ENCODE measurements around the gene ZFPM1. TPM values are rescaled to one million over a fixed set of nuclear protein-coding genes. Genes with fewer than 3 reads are reported as not detected.

ZFPM1 gene
- total and polyA plus RNA-seq, 4 donors, result 0.19 to 12.8 (median 5.3) TPM

DNA sequence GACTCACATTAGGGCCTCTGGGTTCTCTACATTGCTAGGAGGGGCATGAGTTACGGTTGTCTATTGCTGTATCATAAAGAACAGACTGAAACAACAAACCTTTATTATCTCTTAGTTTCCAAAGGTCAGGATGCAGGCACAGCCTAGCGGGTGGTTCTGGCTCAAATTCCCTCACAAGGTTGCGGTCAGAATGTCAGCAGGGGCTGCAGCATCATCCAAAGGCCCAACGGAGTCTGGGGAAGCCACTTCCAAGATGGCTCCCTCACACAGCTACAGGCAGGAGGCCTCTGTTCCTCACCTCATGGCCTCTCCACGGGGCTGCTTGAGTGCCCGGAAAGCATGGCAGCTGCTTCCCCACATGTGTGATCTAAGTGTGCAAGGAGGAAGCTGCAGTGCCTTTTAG lies 29.6 kb upstream of the ZFPM1 start:
- WGBS, result 76% methylated on average over 6 of the region's 6 CpGs
- Histone ChIP-seq H3K4me1 (ENCODE audit: control insufficient read depth in 4 of 4, insufficient read depth in 4 of 4, low read length in 3 of 4) (no peaks in the 10 kb centered on the region), H3K9ac (ENCODE audit: low read depth in 1 of 2, low read length in 2 of 2) (no peak overlapping the region), H3K36me3 (ENCODE audit: control insufficient read depth in 4 of 4, insufficient read depth in 3 of 4, low read depth in 1 of 4, low read length in 3 of 4) (no peaks in the 10 kb centered on the region), H3K9me3 (ENCODE audit: control insufficient read depth in 4 of 4, low read length in 3 of 4) (no peaks in the 10 kb centered on the region), H3K27me3 (ENCODE audit: control insufficient read depth in 4 of 4, insufficient read depth in 4 of 4, low read length in 3 of 4) (no peaks in the 10 kb centered on the region), H3K4me3 (ENCODE audit: low read depth in 1 of 3, low read length in 3 of 3) (no peak overlapping the region), H3K27ac (ENCODE audit: low read depth in 1 of 2, low read length in 2 of 2) (no peak overlapping the region)
- TF ChIP-seq, protein P1, sequence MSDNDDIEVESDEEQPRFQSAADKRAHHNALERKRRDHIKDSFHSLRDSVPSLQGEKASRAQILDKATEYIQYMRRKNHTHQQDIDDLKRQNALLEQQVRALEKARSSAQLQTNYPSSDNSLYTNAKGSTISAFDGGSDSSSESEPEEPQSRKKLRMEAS (IDR thresholded peaks at IDR 0.05), result no peak
- no peak for TF ChIP-seq YY1 (IDR thresholded peaks at IDR 0.05)
- TF ChIP-seq, protein P2, sequence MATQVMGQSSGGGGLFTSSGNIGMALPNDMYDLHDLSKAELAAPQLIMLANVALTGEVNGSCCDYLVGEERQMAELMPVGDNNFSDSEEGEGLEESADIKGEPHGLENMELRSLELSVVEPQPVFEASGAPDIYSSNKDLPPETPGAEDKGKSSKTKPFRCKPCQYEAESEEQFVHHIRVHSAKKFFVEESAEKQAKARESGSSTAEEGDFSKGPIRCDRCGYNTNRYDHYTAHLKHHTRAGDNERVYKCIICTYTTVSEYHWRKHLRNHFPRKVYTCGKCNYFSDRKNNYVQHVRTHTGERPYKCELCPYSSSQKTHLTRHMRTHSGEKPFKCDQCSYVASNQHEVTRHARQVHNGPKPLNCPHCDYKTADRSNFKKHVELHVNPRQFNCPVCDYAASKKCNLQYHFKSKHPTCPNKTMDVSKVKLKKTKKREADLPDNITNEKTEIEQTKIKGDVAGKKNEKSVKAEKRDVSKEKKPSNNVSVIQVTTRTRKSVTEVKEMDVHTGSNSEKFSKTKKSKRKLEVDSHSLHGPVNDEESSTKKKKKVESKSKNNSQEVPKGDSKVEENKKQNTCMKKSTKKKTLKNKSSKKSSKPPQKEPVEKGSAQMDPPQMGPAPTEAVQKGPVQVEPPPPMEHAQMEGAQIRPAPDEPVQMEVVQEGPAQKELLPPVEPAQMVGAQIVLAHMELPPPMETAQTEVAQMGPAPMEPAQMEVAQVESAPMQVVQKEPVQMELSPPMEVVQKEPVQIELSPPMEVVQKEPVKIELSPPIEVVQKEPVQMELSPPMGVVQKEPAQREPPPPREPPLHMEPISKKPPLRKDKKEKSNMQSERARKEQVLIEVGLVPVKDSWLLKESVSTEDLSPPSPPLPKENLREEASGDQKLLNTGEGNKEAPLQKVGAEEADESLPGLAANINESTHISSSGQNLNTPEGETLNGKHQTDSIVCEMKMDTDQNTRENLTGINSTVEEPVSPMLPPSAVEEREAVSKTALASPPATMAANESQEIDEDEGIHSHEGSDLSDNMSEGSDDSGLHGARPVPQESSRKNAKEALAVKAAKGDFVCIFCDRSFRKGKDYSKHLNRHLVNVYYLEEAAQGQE (IDR thresholded peaks at IDR 0.05), result no peak
- TF ChIP-seq, protein P3, sequence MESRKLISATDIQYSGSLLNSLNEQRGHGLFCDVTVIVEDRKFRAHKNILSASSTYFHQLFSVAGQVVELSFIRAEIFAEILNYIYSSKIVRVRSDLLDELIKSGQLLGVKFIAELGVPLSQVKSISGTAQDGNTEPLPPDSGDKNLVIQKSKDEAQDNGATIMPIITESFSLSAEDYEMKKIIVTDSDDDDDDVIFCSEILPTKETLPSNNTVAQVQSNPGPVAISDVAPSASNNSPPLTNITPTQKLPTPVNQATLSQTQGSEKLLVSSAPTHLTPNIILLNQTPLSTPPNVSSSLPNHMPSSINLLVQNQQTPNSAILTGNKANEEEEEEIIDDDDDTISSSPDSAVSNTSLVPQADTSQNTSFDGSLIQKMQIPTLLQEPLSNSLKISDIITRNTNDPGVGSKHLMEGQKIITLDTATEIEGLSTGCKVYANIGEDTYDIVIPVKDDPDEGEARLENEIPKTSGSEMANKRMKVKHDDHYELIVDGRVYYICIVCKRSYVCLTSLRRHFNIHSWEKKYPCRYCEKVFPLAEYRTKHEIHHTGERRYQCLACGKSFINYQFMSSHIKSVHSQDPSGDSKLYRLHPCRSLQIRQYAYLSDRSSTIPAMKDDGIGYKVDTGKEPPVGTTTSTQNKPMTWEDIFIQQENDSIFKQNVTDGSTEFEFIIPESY (IDR thresholded peaks at IDR 0.05), result no peak
- TF ChIP-seq SP1 (IDR thresholded peaks at IDR 0.05), result no peak
- TF ChIP-seq HNF4A (conservative IDR thresholded peaks at IDR 0.05), result no peak
- TF ChIP-seq FOXA1 (IDR thresholded peaks at IDR 0.05), result no peak
- TF ChIP-seq TAF1 (conservative IDR thresholded peaks at IDR 0.05), result no peak
- no peak for TF ChIP-seq RAD21 (IDR thresholded peaks at IDR 0.05)
- no peak for DNase-seq (ENCODE audit: low spot score)

DNA sequence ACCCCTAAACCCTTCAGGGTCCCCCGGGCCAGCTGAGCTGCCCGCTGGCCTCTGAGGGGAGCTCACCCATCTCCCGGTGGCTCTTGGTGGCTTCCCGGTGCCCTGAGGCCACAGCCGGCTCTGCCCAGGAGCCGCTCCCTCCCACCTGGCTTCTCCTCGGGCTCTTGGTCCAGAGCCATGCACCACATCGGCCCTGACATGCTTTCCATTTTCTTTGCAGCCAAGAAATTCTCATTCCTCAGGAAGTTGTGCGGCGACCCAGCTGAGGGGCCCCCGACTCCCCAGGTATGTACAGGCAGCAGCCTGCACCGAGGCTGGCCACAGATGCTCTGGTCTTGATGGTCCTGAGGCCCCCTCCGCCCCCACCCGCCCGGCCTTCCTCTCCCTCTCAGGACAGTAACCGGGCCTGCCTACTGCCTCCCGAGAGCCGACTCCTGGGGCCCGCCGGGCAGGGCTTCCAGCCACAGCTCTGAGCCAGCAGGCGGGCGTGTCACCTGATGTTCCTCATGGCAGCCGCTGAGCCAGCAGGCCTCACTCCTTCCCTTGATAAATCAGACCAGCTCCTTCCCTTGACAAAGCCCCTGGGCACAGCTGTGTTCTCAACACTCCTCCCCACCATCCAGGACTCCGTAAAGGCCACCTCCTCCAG lies 28.4 kb upstream of the ZFPM1 start:
- Histone ChIP-seq H3K27me3 (ENCODE audit: control insufficient read depth in 4 of 4, insufficient read depth in 4 of 4, low read length in 3 of 4) (peaks cover 0 to 5% (median 0%) of the 10 kb centered on the region in 4 donors), H3K4me3 (ENCODE audit: low read depth in 1 of 3, low read length in 3 of 3) (no peak overlapping the region), H3K27ac (ENCODE audit: low read depth in 1 of 2, low read length in 2 of 2) (no peak overlapping the region), H3K36me3 (ENCODE audit: control insufficient read depth in 4 of 4, insufficient read depth in 3 of 4, low read depth in 1 of 4, low read length in 3 of 4) (no peaks in the 10 kb centered on the region), H3K9ac (ENCODE audit: low read depth in 1 of 2, low read length in 2 of 2) (no peak overlapping the region), H3K9me3 (ENCODE audit: control insufficient read depth in 4 of 4, low read length in 3 of 4) (no peaks in the 10 kb centered on the region), H3K4me1 (ENCODE audit: control insufficient read depth in 4 of 4, insufficient read depth in 4 of 4, low read length in 3 of 4) (peaks cover 0 to under 1% (median 0%) of the 10 kb centered on the region in 4 donors)
- 67% methylated on average over 24 of the region's 24 CpGs for WGBS
- DNase-seq (ENCODE audit: low spot score), result no peak
- no peak for TF ChIP-seq FOXA1 (IDR thresholded peaks at IDR 0.05)

DNA sequence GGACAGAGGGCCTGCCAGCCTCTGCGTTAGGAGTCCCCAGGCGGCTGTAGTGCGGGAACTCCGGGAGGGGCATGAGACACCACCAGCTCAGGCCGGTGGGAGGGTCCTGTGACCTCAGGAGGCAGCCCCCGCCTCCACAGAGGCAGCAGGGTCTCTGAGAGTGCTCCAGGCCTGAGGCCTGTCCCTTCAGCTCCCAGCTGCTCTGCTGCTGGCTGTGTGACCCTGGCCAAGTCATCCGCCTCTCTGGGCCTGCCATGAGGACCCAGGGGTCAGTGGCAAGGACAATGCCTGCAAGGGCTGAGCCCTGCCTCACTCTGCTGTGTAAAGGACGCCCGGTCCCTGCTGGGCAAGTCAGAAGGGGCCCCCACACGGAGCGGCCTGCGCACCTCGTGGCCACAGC lies 27.1 kb upstream of the ZFPM1 start:
- Histone ChIP-seq H3K36me3 (ENCODE audit: control insufficient read depth in 4 of 4, insufficient read depth in 3 of 4, low read depth in 1 of 4, low read length in 3 of 4) (no peaks in the 10 kb centered on the region), H3K4me3 (ENCODE audit: low read depth in 1 of 3, low read length in 3 of 3) (no peak overlapping the region), H3K4me1 (ENCODE audit: control insufficient read depth in 4 of 4, insufficient read depth in 4 of 4, low read length in 3 of 4) (peaks cover 0 to 3% (median under 1%) of the 10 kb centered on the region in 4 donors), H3K27me3 (ENCODE audit: control insufficient read depth in 4 of 4, insufficient read depth in 4 of 4, low read length in 3 of 4) (peaks cover 0 to 9% (median 0%) of the 10 kb centered on the region in 4 donors), H3K27ac (ENCODE audit: low read depth in 1 of 2, low read length in 2 of 2) (no peak overlapping the region), H3K9me3 (ENCODE audit: control insufficient read depth in 4 of 4, low read length in 3 of 4) (no peaks in the 10 kb centered on the region), H3K9ac (ENCODE audit: low read depth in 1 of 2, low read length in 2 of 2) (no peak overlapping the region)
- DNase-seq (ENCODE audit: low spot score), result no peak
- no peak for TF ChIP-seq EGR1 (IDR thresholded peaks at IDR 0.05; ENCODE audit: low read depth in 2 of 2)
- no peak for TF ChIP-seq FOXA1 (IDR thresholded peaks at IDR 0.05)
- TF ChIP-seq, protein P3 (IDR thresholded peaks at IDR 0.05), result no peak
- no peak for TF ChIP-seq YY1 (IDR thresholded peaks at IDR 0.05)
- TF ChIP-seq RXRA (IDR thresholded peaks at IDR 0.05), result no peak
- TF ChIP-seq JUND (IDR thresholded peaks at IDR 0.05), result no peak
- TF ChIP-seq, protein P1 (IDR thresholded peaks at IDR 0.05), result no peak
- no peak for TF ChIP-seq HNF4A (conservative IDR thresholded peaks at IDR 0.05)
- WGBS, result 93% methylated on average over 13 of the region's 13 CpGs

Measured in liver (tissue), 9 donors.